ENCODE data around the gene CAMK1D.

- no peak for TF ChIP-seq POLR2A (IDR thresholded peaks at IDR 0.05; ENCODE audit: low read depth, low read length)
- TF ChIP-seq USF2 (IDR thresholded peaks at IDR 0.05; ENCODE audit: low read depth, low read length) = no peak
- TF ChIP-seq, protein P1, sequence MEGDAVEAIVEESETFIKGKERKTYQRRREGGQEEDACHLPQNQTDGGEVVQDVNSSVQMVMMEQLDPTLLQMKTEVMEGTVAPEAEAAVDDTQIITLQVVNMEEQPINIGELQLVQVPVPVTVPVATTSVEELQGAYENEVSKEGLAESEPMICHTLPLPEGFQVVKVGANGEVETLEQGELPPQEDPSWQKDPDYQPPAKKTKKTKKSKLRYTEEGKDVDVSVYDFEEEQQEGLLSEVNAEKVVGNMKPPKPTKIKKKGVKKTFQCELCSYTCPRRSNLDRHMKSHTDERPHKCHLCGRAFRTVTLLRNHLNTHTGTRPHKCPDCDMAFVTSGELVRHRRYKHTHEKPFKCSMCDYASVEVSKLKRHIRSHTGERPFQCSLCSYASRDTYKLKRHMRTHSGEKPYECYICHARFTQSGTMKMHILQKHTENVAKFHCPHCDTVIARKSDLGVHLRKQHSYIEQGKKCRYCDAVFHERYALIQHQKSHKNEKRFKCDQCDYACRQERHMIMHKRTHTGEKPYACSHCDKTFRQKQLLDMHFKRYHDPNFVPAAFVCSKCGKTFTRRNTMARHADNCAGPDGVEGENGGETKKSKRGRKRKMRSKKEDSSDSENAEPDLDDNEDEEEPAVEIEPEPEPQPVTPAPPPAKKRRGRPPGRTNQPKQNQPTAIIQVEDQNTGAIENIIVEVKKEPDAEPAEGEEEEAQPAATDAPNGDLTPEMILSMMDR (conservative IDR thresholded peaks at IDR 0.05; ENCODE audit: low read depth, low read length) = no peak
- TF ChIP-seq MXI1 (IDR thresholded peaks at IDR 0.05; ENCODE audit: borderline replicate concordance, low read depth, low read length) = no peak
- TF ChIP-seq RAD21 (IDR thresholded peaks at IDR 0.05; ENCODE audit: low read length) = no peak
- TF ChIP-seq SMC3 (IDR thresholded peaks at IDR 0.05; ENCODE audit: low read depth, low read length) = no peak
- TF ChIP-seq RFX5 (IDR thresholded peaks at IDR 0.05; ENCODE audit: low read depth, low read length) = no peak
- TF ChIP-seq CEBPB (IDR thresholded peaks at IDR 0.05; ENCODE audit: low read depth, low read length) = no peak
- TF ChIP-seq CHD1 (IDR thresholded peaks at IDR 0.05; ENCODE audit: low read depth, low read length) = no peak
- TF ChIP-seq MAZ (IDR thresholded peaks at IDR 0.05; ENCODE audit: borderline replicate concordance, low read depth, low read length) = no peak
These were observed 164.7 kb downstream of the CAMK1D start for GRCh38 chr10:12513775-12514673.

All from IMR-90 (cell line).